Caco-2 (cell line): ENCODE data around the gene CUL1. TPM values are rescaled to one million over a fixed set of nuclear protein-coding genes. Genes with fewer than 3 reads are reported as not detected.

ENCODE experiments used
- Bru-seq: library from RNA; stranded (reverse); fragments of 400-500 nt; gene quantifications from one replicate; lab custom pipeline; 2021; lab: Mats Ljungman, UMichigan
- BruChase-seq, 2 experiments: library from RNA; stranded (reverse); fragments of 400-500 nt; gene quantifications; one replicate each; lab custom pipeline; 2021; lab: Mats Ljungman, UMichigan
- BruUV-seq: library from RNA; stranded (reverse); fragments of 400-500 nt; replicated peaks from 2 replicates; lab custom pipeline; 2021; lab: Mats Ljungman, UMichigan
- CTCF ChIA-PET: fragments of 300-600 bp; sonication (Branson Sonifier 250); formaldehyde crosslinking; loops from one replicate; lab custom pipeline; 2022; ENCODE audit warnings: antibody characterized with exemption; lab: Charles Lee
- POLR2A ChIA-PET: fragments of 300-600 bp; sonication (Branson Sonifier 250); formaldehyde crosslinking; loops from one replicate; lab custom pipeline; 2022; ENCODE audit warnings: antibody characterized with exemption; lab: Charles Lee
- DNase-seq, 2 experiments: peaks; one replicate each; pipeline versions ENCODE4 v3.0.0 to v3.0.0-alpha.2; 2020 to 2022
- H3K27me3 ChIP-seq: replicated peaks from 2 replicates; pipeline ENCODE4 v1.6.0; 2011; ENCODE audit warnings: low read length; ENCODE audit not compliant: control insufficient read depth, insufficient read depth
- H3K36me3 ChIP-seq: 2 replicates; pipeline ENCODE4 v1.5.1; 2011; ENCODE audit warnings: low read length; ENCODE audit not compliant: control insufficient read depth, insufficient read depth
- H3K4me1 ChIP-seq: fragments of 250-450 bp; sonication (Bioruptor Pico); 2 replicates; pipeline ENCODE4 v1.5.1; 2020; ENCODE audit warnings: mild to moderate bottlenecking
- H3K4me3 ChIP-seq: 2 replicates; pipeline ENCODE4 v1.5.1; 2011; ENCODE audit warnings: low read depth, mild to moderate bottlenecking, control low read depth, low read length
- H3K9me3 ChIP-seq: fragments of 250-450 bp; sonication (Bioruptor Pico); 2 replicates; pipeline ENCODE4 v1.5.1; 2020; ENCODE audit warnings: mild to moderate bottlenecking, moderate library complexity
- H3K27ac Mint-ChIP-seq: one replicate; pipeline ENCODE4 v1.8.0; 2022; ENCODE audit warnings: mixed read lengths; ENCODE audit not compliant: unreplicated experiment
- H3K27me3 Mint-ChIP-seq: one replicate; pipeline ENCODE4 v1.8.0; 2022; ENCODE audit warnings: mixed read lengths; ENCODE audit not compliant: insufficient read depth, unreplicated experiment
- H3K36me3 Mint-ChIP-seq: one replicate; pipeline ENCODE4 v1.8.0; 2022; ENCODE audit warnings: mild to moderate bottlenecking, mixed read lengths; ENCODE audit not compliant: insufficient read depth, unreplicated experiment
- H3K4me1 Mint-ChIP-seq: one replicate; pipeline ENCODE4 v1.8.0; 2022; ENCODE audit warnings: low read depth, mixed read lengths; ENCODE audit not compliant: unreplicated experiment
- H3K4me3 Mint-ChIP-seq: one replicate; pipeline ENCODE4 v1.8.0; 2022; ENCODE audit warnings: mild to moderate bottlenecking, moderate library complexity, mixed read lengths; ENCODE audit not compliant: unreplicated experiment
- H3K9me3 Mint-ChIP-seq: one replicate; pipeline ENCODE4 v1.8.0; 2022; ENCODE audit warnings: mixed read lengths; ENCODE audit not compliant: unreplicated experiment
- CTCF ChIP-seq, 2 experiments: fragments of 200-600 bp in 1 of 2; IDR thresholded peaks; 1 replicate in 1 of 2; 2 replicates in 1 of 2; pipeline versions ENCODE4 v1.5.1 to v1.8.0; 2011 to 2022; ENCODE audit warnings: antibody characterized with exemption in 1 of 2, control low read depth in 1 of 2, inconsistent platforms in 1 of 2, low read depth in 1 of 2, low read length in 1 of 2, mild to moderate bottlenecking in 1 of 2, moderate library complexity in 1 of 2; ENCODE audit not compliant: insufficient read depth in 1 of 2, severe bottlenecking in 1 of 2, unreplicated experiment in 1 of 2
- intact Hi-C: fragments of 100-400 bp; cut with micrococcal nuclease; formaldehyde crosslinking; loops from one replicate; pipeline ENCODE4 v1.10.0; 2022; ENCODE audit not compliant: unreplicated experiment
- long read RNA-seq: library from polyadenylated mRNA; stranded (forward); transcript quantifications from one replicate; pipeline ENCODE4 v2.0.0, GENCODE V29; 2022
- total RNA-seq: library from RNA; stranded (reverse); gene quantifications from 2 replicates; pipeline ENCODE4 v1.2.3, GENCODE V29; 2022

CUL1 gene
- total RNA-seq (66.6 and 71.9 TPM in 2 replicates), Bru-seq, nascent RNA (percentile 94 among the genes with signal in this experiment), BruChase-seq, experiment 1, labeled RNA remaining after a 2-hour chase (percentile 91 among the genes with signal in this experiment), BruChase-seq, experiment 2, labeled RNA remaining after a 6-hour chase (percentile 88 among the genes with signal in this experiment)
- long read RNA-seq, transcript CUL1-203 (22 exons, 3,054 nt) = minor isoform, 6 of 200 reads
- long read RNA-seq, transcript CUL1-201 (22 exons, 3,064 nt) = major isoform, 147 of 200 reads
- long read RNA-seq, partial matches to known transcripts = 32 of 200 reads
- long read RNA-seq, other reads (novel, unspliced or antisense) = 15 of 200 reads

- Mint-ChIP-seq H3K4me3 (peak within 1 kb of the TSS; percentile 81), H3K36me3 (peaks cover 18% of the 10 kb centered on the region), H3K9me3 (no peaks in the 10 kb centered on the region), H3K4me1 (peaks cover 31% of the 10 kb centered on the region), H3K27ac (peak within 1 kb of the TSS; percentile 60), H3K27me3 (no peaks in the 10 kb centered on the region)
- H3K4me3 ChIP-seq = peak within 1 kb of the TSS; percentile 88
- POLR2A ChIA-PET = interaction anchor here (0.5 to 1.3 kb wide), 6 partner anchors 10 to 307 kb away, joined by 3 to 6 read pairs (median 3); no protein-coding TSS in a partner anchor
- no peaks in the 10 kb centered on the region for H3K27me3 ChIP-seq
- H3K36me3 ChIP-seq = no peaks in the 10 kb centered on the region
- peaks cover 21% of the 10 kb centered on the region for H3K4me1 ChIP-seq
- intact Hi-C loops = loop anchor here (1.0 to 10.0 kb wide), 4 partner anchors 10 to 196 kb away; partner anchors contain the start of gene EZH2
- no peak for TF ChIP-seq CTCF (IDR thresholded peaks at IDR 0.05; ENCODE audit: insufficient read depth in 1 of 2, low read depth in 1 of 2, low read length in 1 of 2, severe bottlenecking in 1 of 2, unreplicated experiment in 1 of 2)
- no peaks in the 10 kb centered on the region for H3K9me3 ChIP-seq
- DNase-seq = peak; percentile 91
- BruUV-seq = no TSS peak
- CTCF ChIA-PET = no interaction called here
Observed at GRCh38 chr7:148698397-148699023, at the start of gene CUL1. Gene CUL1 (plus strand): TSS chr7:148698903. CDS start chr7:148730123, 31,220 bp downstream.

GRCh38 chr7:148650232-148650858 lies 48.4 kb upstream of the CUL1 start:
- H3K4me1 ChIP-seq = peaks cover 20% of the 10 kb centered on the region; the same call in 1 of the 2 replicates
- BruUV-seq = no TSS peak
- no peak overlapping the region for H3K4me3 Mint-ChIP-seq
- H3K27ac Mint-ChIP-seq = no peak overlapping the region
- H3K4me3 ChIP-seq = no peak overlapping the region
- intact Hi-C loops = no loop called here
- H3K4me1 Mint-ChIP-seq = peaks cover 12% of the 10 kb centered on the region
- no peak for TF ChIP-seq CTCF (IDR thresholded peaks at IDR 0.05; ENCODE audit: insufficient read depth in 1 of 2, low read depth in 1 of 2, low read length in 1 of 2, severe bottlenecking in 1 of 2, unreplicated experiment in 1 of 2)
- DNase-seq = no peak
- no peaks in the 10 kb centered on the region for H3K36me3 Mint-ChIP-seq
- POLR2A ChIA-PET = no interaction called here
- no peaks in the 10 kb centered on the region for H3K27me3 ChIP-seq
- CTCF ChIA-PET = no interaction called here
- no peaks in the 10 kb centered on the region for H3K9me3 ChIP-seq
- no peaks in the 10 kb centered on the region for H3K9me3 Mint-ChIP-seq
- H3K36me3 ChIP-seq = no peaks in the 10 kb centered on the region
- H3K27me3 Mint-ChIP-seq = peaks cover 1% of the 10 kb centered on the region

- no peaks in the 10 kb centered on the region for H3K9me3 Mint-ChIP-seq
- H3K4me1 ChIP-seq = peaks cover 20% of the 10 kb centered on the region; the same call in 1 of the 2 replicates
- TF ChIP-seq CTCF (IDR thresholded peaks at IDR 0.05; ENCODE audit: insufficient read depth in 1 of 2, low read depth in 1 of 2, low read length in 1 of 2, severe bottlenecking in 1 of 2, unreplicated experiment in 1 of 2) = no peak
Observed at GRCh38 chr7:148652773-148653172, 45.9 kb upstream of the CUL1 start.

More at GRCh38 chr7:148652773-148653172, 45.9 kb upstream of the CUL1 start:
- DNase-seq = no peak
- no TSS peak for BruUV-seq
- Mint-ChIP-seq H3K27ac (no peak overlapping the region), H3K4me3 (no peak overlapping the region), H3K4me1 (peaks cover 12% of the 10 kb centered on the region), H3K36me3 (no peaks in the 10 kb centered on the region), H3K27me3 (no peaks in the 10 kb centered on the region)
- ChIA-PET POLR2A (no interaction called here), CTCF (no interaction called here)
- H3K9me3 ChIP-seq = no peaks in the 10 kb centered on the region
- H3K36me3 ChIP-seq = no peaks in the 10 kb centered on the region
- H3K4me3 ChIP-seq = no peak overlapping the region
- no peaks in the 10 kb centered on the region for H3K27me3 ChIP-seq
- intact Hi-C loops = no loop called here
